Stimulated activated CD4-positive, alpha-beta T cell treated with anti-CD3 and anti-CD28 coated beads, TNF-alpha, amount 100 ng/mL, for 24 hours (primary cell): ENCODE data around the gene CD300E.
"Not testable (repeated sequence)": the region's sequence is repeated elsewhere in the genome, so short reads cannot be mapped to it uniquely, and the experiment has no call there.

ENCODE experiments used
- DNase-seq, 3 experiments: peaks; one replicate each; pipeline ENCODE4 v3.0.0-alpha.2; 2020; ENCODE audit warnings: low read depth in 3 of 3

Gene CD300E, protein sequence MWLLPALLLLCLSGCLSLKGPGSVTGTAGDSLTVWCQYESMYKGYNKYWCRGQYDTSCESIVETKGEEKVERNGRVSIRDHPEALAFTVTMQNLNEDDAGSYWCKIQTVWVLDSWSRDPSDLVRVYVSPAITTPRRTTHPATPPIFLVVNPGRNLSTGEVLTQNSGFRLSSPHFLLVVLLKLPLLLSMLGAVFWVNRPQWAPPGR

DNA sequence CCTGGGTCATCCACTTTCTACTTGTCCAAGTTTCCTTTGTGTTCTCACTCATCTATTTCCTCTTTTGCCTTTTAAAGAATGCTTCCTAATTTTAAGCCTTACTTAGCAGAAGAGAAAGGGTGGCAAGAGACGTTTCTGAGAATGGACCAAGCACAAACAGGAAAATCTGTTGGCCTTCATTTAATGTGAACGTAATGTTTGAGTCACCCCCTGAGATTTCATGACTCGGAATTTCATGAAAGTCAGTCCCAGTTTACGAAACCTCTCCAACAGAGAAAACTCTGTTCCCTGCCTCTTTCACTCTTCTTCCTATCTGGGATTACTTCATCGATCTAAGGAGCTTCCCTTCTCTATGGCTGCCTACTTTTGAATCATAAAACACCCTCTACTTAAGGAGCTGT, at the start of gene CD300E:
Gene CD300E (minus strand): TSS at position 46 of the 401 bp plus-strand sequence. CDS start 117 bp downstream, outside the sequence.
- no peak for DNase-seq

DNA sequence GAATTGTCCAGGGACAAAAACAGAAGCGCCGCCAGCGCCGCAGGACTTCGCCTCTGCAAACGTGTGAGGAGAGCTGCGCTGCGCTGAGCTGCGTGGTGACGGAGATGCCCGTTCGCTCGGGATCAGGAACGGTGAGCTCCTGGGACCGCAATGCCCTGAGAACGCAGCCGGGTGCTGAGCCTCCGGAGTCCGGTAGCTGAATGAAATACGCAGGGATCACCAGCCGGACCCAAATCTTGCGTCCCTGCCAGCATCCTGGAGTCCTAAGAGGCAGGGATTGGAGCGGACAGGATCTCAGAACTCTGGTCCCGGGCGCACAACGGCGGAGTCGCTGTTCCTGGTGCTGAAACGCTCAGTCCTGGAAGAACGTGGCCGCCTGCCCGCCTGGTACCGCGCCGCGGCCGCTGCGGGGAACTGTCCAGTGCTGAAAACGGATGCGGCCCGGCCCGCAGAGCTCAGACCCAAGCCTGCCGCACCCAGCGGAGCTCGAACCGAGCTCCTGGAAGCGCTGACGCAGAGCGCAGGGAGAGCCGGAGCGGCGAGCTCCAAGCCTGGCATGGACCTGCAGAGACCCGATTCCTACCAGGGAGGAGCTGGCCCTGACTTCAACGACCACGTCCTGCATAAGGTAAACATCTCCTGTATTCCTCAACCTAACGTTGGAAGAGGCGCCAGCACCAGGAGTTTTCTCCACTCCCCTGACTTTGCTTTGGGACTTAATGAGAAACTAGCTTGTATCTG, 47.7 kb upstream of the CD300E start:
- DNase-seq: peak; percentile 52 to 75 (median 53)

DNA sequence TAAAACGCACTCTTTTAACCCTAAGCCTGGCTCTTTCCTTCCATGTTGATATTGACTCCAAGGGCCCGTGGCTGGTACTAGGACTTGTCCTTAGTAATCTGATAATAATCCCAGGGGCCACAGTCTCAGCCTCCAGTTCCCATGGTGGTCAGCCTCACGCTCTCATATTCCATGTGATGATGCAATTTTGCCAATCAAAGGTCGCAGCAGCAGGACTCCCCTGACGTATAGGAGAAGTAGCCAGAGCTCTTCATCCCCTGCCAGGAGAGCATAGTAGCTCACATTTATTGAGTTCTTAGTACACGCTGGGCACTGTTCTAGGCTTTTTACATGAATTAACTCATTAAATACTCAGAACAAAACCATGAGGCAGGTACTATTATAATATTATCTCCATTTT, 46.8 kb upstream of the CD300E start:
- DNase-seq: no peak

DNA sequence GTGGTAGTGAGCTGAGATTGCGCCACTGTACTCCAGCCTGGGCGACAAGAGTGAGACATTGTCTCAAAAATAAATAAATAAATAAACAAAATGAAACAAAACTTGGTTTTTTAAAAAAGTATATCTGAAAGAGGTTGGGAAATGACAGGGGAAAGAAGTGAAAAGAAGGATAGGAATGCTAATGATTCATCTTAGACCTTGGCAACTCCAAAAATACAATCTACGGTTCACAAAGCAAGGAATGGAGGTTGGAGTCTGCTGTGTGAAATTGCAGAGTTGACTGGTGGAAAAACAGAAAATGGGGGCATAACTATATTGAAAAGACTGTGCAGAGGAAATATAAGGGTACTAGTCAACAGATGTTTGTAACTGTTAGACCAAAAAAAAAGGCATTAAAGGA, 40.0 kb upstream of the CD300E start:
- no peak for DNase-seq

DNA sequence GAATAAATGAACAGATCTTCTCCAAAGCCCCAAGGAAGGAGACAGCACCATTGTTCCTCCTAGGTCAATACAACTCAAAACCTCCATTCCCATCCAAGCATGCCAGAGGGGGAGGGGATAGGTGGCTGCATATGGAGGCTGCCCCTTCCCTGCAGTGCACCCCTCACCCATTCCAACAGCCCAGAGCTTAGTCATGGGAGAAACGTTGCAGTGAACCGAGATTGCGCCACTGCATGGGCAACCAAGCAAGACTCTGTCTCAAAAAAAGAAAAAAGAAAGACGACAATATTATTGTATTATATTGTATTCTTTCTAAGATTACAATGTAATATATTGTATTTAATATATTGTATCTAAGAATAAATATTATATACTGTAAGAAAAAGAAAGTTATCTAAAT, 36.4 kb upstream of the CD300E start:
- DNase-seq: no peak

DNA sequence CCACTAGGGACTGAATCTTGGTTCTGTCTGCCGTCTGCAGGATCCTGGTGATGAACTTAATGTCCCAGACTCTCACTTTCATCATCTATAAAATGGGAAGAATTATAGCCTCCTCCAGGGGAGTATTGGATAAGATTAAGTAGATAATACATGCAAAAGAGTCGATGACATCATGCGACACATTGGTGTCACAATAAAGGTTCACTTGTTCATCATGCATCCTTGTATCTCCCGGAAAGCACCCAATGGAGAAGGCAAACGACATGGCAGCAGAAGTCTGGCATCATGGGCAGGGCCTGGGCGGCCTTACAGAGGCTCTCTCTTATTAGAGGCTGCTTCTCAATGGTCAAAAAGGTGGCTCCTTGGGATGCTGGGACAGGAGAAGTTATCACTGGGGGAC, 35.1 kb upstream of the CD300E start:
- no peak for DNase-seq

DNA sequence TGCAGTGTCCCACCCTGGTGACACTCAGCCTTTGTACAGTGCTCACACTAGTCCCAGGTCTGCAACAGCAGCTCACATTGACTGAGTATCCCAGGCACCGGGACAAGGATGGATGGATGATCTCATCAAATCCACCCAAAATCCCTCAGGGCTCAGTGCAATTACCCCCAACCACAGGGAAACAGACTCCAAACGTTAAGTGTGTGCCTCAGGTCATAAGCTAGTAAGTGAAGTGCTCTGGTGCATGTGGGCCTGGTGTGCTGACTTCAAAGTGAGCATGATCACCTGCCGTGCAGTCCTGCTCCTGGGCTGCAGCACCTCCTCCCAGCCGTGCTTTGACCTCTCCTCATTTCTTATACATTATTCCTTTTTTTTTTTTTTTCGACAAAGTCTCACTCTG, 31.2 kb upstream of the CD300E start:
- no peak for DNase-seq

DNA sequence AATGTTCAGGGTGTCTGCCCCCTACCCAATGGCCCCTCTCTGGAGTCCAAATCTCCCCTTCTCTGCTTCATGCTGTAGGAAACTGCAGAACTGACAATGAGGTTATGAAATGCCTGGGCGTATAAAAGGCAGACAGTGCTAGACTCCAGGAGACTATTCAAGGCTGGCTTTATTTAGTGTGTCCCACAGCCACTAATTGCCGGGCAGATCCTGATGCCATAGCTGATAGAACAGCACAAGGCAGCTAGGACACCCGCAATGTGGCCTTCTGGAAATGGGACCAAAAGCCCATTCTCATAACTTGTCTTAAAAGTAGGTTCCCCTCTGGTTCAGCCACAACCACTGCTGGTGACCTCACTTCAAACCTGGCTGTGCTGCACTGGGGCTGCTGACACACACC, 28.5 kb upstream of the CD300E start:
- no peak for DNase-seq

DNA sequence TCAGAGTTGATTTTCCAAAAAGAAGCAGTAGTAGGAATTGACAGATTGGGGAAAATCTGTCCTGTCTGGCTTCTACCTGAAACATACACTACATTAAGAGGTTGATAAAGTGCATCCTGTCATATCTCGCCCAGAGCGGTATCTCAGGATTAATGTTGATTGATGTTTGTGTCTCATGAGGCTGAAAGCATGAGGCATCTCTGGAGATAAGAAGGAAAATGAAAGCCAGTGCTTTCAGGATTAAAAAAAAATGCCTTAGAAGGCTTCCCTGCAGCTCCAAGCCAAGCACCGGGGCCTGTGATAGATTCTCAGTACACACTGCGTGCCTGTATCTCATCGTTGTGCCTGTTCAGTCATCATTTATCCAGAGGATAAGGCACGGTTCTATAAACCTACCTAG, 26.4 kb upstream of the CD300E start:
- DNase-seq: no peak

DNA sequence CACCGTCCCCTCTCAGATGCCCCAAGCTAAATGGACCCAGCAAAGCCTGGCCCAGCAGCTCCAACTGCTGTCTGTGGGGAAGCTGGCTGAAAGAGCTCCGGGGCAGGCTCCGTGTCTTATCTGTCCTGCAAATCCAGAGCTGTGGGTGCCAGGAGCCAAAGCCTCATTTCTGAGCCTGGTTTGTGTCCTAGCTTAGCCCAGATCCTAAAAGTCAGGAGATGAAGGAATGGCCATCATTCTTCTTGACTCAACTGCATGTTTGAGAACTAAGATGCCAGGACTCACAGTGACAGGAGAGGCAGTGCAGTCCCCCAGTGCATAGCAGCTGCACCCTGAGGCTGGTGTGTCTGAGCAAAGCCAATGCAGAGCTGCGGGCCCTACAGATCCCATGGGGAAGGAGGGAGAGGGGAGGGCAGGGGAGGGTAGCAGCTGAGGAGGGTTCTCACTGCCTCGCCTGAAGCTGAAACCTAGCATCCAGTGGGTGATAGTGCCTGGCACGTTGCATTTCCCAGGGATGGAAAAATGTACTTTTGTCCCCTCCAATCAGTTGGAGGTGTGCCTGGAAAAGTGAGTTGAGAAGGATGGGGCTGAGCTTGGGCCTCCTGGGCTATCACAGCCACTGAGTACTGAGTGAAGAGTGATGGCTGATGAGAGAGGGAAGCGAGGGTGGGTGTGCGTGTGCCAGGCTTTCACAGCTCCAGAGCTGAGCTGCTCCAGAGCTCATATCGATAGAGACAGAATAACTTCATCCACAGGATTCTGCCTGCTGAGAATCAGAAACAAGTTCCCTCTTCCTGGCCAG, 24.5 kb upstream of the CD300E start:
- DNase-seq: no peak

DNA sequence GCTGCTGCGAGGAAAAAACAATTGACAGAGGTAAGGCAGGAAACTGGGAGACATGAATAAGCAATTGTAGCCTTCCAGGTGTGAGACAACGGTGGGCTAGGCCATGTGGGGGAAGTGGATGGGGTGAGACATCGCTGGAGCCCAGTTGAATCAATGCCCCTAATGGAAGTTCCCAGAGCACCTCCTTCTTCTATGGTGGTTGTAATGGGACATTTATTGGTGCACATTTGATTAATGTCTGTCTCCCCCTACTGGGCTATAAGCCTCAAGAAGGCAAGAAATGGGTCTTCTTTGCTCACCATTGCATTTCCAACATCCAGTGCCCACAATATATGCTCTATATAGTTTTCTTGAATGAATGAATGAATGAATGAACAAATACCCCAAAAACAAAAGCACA, 22.7 kb upstream of the CD300E start:
- no peak for DNase-seq

DNA sequence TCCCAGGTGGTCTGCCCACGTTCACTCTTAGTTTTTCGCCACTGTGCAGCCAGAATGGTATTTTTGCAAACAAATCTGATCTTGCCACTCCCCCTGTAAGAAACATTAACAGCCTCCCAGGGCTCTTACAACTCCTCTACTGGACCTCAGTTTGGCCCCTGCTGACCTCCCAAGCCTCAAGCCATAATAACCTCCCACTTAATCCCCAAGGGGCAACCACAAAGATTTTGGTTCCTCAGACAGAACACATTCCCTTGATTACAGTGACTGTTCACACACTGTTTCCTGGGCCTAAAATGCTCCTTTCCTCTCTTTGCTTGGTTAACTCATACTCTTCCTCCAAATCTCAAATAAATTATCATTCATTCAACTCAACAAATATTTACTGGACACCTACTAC, 21.5 kb upstream of the CD300E start:
- DNase-seq: no peak

DNA sequence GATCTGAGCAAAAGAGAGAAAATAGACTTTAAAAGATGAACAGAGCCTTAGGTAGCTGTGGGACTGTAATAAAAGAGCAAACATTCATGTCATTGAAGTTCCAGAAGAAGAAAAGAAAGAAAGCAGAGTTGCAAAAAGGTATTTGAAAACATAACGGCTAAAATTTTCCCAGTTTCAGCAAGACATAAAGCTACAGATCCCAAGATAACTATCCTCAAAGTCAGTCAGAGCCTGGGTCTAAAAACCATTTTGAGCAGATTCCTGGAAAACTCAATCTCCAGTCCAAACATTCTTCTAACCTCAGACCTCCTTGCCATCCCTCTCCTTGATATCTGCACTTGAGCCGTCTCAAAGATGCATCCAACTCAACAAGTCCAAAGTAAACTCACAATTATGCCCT, 20.9 kb upstream of the CD300E start:
- DNase-seq: no peak

DNA sequence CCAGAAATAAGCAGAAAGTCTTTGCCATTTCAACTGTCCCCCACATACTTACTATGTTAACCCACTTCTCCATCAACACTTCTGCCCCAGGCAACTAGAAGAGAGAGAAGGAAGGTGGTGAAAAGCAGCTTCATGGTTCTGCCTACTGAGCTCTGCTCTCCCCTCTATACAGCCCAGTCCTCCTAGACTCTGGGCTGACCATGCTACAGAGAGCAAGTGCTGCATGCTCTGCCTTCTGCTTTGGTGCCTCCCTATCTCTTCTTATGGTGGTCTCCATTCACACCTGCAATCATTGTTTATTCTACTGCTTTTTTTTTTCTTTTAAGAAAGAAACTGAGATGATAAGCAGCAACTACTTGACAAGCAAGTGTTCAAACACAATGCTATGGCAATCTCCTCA, 20.3 kb upstream of the CD300E start:
- DNase-seq: no peak

DNA sequence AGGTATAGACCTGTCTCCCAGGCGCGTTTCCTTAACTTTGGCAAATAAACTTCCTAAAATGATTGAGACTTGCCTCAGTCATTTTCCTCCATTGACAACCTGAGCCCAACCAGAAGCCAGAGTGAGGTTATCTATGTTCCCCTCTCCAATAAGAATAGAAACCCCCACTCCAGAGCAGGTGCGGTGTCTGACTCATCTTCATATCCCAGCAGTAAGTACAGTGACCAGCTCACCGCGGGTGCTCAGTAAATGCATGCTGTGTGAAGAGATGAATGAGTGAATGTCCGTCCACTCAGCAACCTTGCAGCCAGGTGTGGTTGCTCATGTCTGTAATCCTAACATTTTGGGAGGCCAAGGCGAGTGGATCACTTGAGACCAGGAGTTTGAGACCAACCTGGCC, 19.5 kb upstream of the CD300E start:
- DNase-seq: no peak

DNA sequence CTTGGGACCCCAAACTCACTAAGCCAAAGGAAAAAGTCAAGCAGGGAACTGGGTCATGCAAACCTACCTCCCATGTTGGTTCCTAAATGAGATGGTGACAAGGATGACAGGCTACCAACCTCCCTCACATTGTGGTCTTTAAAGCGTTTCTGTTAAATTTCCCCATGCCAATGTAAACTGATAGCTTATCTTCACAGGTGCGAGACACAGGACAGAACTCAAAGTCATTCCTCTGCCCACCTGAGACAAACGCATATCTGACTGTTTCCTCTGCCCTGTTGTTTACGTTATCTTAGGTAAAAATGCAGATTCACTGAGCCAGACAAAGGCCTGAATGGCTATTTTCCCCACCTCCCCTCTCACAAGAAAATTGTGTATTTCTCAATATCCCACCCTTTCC, 19.0 kb upstream of the CD300E start:
- DNase-seq: no peak

DNA sequence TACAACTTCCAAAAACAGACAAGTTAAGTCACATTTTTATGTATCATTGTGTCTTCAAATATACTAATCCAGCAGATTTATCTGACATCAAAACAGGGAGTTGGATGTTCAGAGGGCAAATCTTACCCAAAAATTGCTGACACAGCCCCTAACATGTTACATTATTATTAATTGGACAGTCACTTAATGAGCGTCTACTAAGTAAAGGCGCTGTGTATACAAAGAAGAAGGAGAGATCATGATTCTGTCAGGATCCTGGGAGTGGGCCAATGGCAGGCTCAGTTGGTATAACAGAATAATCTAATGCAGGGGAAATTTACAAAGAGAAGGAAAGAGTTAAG, 18.4 kb upstream of the CD300E start:
- no peak for DNase-seq

DNA sequence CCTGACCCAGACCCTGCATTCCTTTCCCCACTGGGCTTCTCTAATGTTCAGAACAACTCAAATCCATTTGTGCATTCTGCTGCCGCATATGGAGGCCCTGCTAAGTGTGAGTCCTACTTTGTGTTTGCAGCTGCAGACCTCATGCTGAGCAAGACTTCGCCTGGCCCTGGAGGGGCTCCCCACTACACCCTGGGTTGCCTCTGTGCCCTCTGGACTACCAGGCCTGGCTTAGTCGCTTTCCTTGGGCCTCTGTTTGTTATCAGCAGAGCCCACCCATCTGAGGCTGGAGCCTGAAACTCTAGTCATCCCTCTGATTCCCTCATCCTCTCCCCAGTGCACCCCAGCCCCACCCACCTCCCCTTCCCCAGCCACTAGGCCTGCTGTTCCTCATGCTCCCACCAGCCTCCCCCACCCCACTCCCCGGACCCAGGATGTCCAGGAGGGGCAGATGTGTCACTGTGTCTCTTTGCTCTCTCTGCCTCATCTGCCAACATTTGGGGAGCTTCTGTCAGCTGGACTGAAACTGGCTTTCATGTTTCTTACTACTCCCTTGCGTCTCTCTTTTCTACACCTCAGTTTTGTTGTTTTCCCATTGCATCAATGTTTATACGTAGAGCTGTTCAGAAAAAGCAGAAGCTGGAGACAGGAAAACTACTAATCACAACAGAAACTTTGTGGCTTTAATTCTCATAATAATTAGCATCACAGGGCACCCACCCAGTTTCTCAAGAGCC, 17.9 kb upstream of the CD300E start:
- no peak for DNase-seq

DNA sequence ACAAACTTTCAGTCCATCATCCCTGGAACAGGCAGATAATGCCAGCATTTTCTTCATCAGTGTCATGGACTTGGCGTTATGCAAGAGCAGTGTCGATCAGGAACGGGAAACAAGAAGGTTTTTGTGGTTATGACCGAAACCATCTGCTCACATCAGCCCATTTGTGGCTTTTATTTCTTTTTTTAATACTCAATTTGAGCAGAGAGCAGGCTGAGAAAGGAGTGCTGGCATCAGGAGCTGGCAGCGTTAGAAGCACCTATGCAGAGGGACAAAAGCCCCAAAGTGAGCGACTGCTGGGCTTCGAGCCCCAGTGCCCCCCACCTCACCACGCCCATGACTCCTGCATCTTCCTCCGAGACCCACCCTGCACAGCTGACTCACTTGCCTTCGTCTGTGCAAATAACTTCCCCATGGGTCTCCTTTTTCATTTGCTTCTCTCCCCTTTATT, 16.2 kb upstream of the CD300E start:
- no peak for DNase-seq

DNA sequence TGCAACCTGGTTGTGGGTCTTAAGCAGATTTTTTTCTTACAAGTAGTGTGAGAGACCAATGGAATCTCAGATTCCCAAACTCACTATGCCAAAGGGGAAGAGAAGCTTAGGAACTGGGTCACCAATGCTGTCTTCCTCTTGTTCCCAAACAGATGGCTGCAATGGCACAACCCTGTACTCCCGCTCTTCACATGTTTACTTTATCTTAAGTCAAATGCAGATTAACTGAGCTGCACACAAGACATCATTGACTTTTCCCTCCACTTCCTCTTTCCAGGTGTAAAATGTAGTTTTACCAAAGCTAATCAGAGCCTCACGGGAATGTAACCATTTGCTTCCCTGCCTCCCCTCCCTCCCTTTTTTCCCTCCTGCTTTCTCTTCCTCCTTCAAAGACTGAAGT, 14.4 kb upstream of the CD300E start:
- DNase-seq: no peak

DNA sequence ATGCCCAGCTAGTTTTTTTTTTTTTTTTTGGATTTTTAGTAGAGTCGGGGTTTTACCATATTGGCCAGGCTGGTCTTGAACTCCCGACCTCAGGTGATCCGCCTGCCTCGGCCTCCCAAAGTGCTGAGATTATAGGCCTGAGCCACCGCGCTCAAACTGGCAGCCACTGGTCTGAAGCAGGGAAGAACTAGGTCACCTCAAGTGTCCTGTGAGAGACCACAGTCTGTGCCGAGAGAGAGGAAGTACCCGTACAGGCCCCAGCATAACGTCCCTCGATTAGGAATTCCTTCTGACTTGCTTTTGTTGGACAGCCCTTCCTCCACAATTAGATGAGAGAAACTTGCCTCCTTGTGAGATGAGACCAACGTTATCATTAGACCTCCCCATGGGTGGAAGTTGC, 13.7 kb upstream of the CD300E start:
- no peak for DNase-seq

DNA sequence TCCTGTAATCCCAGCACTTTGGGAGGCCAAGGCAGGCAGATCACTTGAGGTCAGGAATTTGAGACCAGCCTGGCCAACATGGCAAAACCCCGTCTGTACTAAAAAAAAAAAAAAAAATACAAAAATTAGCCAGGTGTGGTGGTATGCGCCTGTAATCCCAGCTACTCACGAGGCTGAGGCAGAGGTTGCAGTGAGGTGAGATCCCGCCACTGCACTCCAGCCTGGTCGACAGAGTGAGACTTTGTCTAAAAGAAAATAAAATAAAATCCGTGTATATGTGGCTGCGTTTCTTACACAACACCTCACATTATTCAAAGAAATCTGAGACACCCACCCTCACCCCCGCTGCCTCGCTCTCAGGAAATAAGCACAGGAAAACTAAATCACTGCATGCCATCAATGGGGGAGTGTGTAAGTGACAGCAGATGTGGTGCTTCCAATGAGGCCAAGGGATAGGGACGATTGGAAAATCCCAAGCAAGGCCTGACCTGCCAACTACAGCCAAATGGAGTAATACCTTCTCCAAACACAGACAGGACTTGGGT, 13.1 kb upstream of the CD300E start:
- not testable (repeated sequence) for DNase-seq
